GM23338 (cell line): ENCODE results near the gene AOAH. TPM values are rescaled to one million over a fixed set of nuclear protein-coding genes. Genes with fewer than 3 reads are reported as not detected.

ENCODE experiments used
- EZH2 ChIP-seq: fragments of 200-600 bp; sonication (generic); IDR thresholded peaks from one replicate; pipeline ENCODE4 v1.8.0; 2017; ENCODE audit warnings: antibody characterized with exemption, mild to moderate bottlenecking, low read depth; ENCODE audit not compliant: unreplicated experiment
- EZH2phosphoT487 ChIP-seq: fragments of 200-600 bp; sonication (generic); IDR thresholded peaks from one replicate; pipeline ENCODE4 v1.8.1; 2018; ENCODE audit warnings: antibody characterized with exemption; ENCODE audit not compliant: unreplicated experiment
- JUNB ChIP-seq: IDR thresholded peaks from one replicate; pipeline ENCODE4 v1.6.1; 2016; ENCODE audit warnings: antibody characterized with exemption; ENCODE audit not compliant: unreplicated experiment
- NANOG ChIP-seq: IDR thresholded peaks from 2 replicates; pipeline ENCODE4 v1.6.1; 2016; ENCODE audit warnings: antibody characterized with exemption, borderline replicate concordance
- REST ChIP-seq: IDR thresholded peaks from one replicate; pipeline ENCODE4 v1.6.1; 2018; ENCODE audit warnings: antibody characterized with exemption; ENCODE audit not compliant: unreplicated experiment
- ZNF114 ChIP-seq: fragments of 250-450 bp; sonication (Bioruptor Pico); IDR thresholded peaks from 2 replicates; pipeline ENCODE4 v1.5.0; 2020; ENCODE audit warnings: mild to moderate bottlenecking, moderate library complexity
- ZNF462 ChIP-seq: fragments of 250-450 bp; sonication (Bioruptor Pico); IDR thresholded peaks from 2 replicates; pipeline ENCODE4 v1.5.0; 2020; ENCODE audit warnings: mild to moderate bottlenecking, moderate library complexity
- polyA plus RNA-seq: library from polyadenylated mRNA; unstranded; fragments of >200 nt; fragmentation: Nextera tagmentation; extraction: Ambion mirVana; gene quantifications from 2 replicates; pipeline ENCODE4 v1.2.1, GENCODE V29; 2016
- total RNA-seq: library from RNA; depleted of rRNA; stranded (reverse); fragments of >200 nt; shearing (Covaris generic); gene quantifications from 2 replicates; pipeline ENCODE4 v1.2.3, GENCODE V29; 2014
- TF ChIP-seq, protein P1 (sequence below): IDR thresholded peaks from 2 replicates; pipeline ENCODE4 v1.6.1; 2016; ENCODE audit warnings: antibody characterized with exemption

The AOAH gene
- total and polyA plus RNA-seq, 2 experiments from 2014 or later: not detected

- no peak for TF ChIP-seq ZNF462 (CRISPR knock-in tag)
- no peak for TF ChIP-seq ZNF114 (CRISPR knock-in tag)
- TF ChIP-seq EZH2phosphoT487: no peak
- no peak for TF ChIP-seq NANOG
- no peak for TF ChIP-seq JUNB
- TF ChIP-seq, protein P1, sequence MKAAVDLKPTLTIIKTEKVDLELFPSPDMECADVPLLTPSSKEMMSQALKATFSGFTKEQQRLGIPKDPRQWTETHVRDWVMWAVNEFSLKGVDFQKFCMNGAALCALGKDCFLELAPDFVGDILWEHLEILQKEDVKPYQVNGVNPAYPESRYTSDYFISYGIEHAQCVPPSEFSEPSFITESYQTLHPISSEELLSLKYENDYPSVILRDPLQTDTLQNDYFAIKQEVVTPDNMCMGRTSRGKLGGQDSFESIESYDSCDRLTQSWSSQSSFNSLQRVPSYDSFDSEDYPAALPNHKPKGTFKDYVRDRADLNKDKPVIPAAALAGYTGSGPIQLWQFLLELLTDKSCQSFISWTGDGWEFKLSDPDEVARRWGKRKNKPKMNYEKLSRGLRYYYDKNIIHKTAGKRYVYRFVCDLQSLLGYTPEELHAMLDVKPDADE: no peak
- no peak for TF ChIP-seq EZH2
- TF ChIP-seq REST: no peak
Measured at GRCh38 chr7:36663481-36663880, 60.8 kb downstream of the AOAH start (continued).
